Smooth muscle cell (in vitro differentiated cells): Measurements from ENCODE around the gene NFE2L1. TPM values are rescaled to one million over a fixed set of nuclear protein-coding genes. Genes with fewer than 3 reads are reported as not detected.
A peak's percentile ranks its signal among the peaks of the same experiment; 100 is the strongest.

Experiments used
- DNase-seq: peaks from one replicate; lab custom pipeline; 2025; ENCODE audit not compliant: unreplicated experiment; lab: John Stamatoyannopoulos, UW
- H2AFZ ChIP-seq: fragments of 200-600 bp; sonication (generic); 2 replicates; pipeline ENCODE4 v1.6.0; 2016; ENCODE audit warnings: antibody characterized with exemption, low read depth, mild to moderate bottlenecking
- H3F3A ChIP-seq: fragments of 200-600 bp; sonication (generic); 2 replicates; pipeline ENCODE4 v1.6.0; 2017; ENCODE audit warnings: antibody characterized with exemption, low read depth
- H3K27ac ChIP-seq: fragments of 200-600 bp; sonication (generic); 2 replicates; pipeline ENCODE4 v1.5.1; 2016; ENCODE audit warnings: low read depth, mild to moderate bottlenecking
- H3K27me3 ChIP-seq: fragments of 200-600 bp; sonication (generic); 2 replicates; pipeline ENCODE4 v1.6.1; 2016; ENCODE audit warnings: low read depth, mild to moderate bottlenecking
- H3K36me3 ChIP-seq: fragments of 200-600 bp; sonication (generic); 2 replicates; pipeline ENCODE4 v1.5.1; 2016; ENCODE audit warnings: low read depth
- H3K4me1 ChIP-seq: fragments of 200-600 bp; sonication (generic); 2 replicates; pipeline ENCODE4 v1.5.1; 2016; ENCODE audit warnings: low read depth
- H3K4me2 ChIP-seq: fragments of 200-600 bp; sonication (generic); 2 replicates; pipeline ENCODE4 v1.6.0; 2016; ENCODE audit warnings: mild to moderate bottlenecking
- H3K4me3 ChIP-seq: fragments of 200-600 bp; sonication (generic); 2 replicates; pipeline ENCODE4 v1.5.1; 2016; ENCODE audit warnings: mild to moderate bottlenecking
- H3K79me2 ChIP-seq: fragments of 200-600 bp; sonication (generic); 2 replicates; pipeline ENCODE4 v1.6.0; 2016; ENCODE audit warnings: low read depth, mild to moderate bottlenecking
- H3K9ac ChIP-seq: fragments of 200-600 bp; sonication (generic); 2 replicates; pipeline ENCODE4 v1.6.0; 2016; ENCODE audit warnings: low read depth
- H3K9me3 ChIP-seq: fragments of 200-600 bp; sonication (generic); replicated peaks from 2 replicates; pipeline ENCODE4 v1.5.1; 2016; ENCODE audit warnings: low read depth
- H4K20me1 ChIP-seq: fragments of 200-600 bp; sonication (generic); 2 replicates; pipeline ENCODE4 v1.6.0; 2016; ENCODE audit warnings: low read depth
- WGBS: methylation state at CpG from one replicate; pipeline ENCODE4 v1.1.7; 2016; ENCODE audit warnings: low lambda C conversion rate; 5-methylcytosine and 5-hydroxymethylcytosine counted together
- polyA plus RNA-seq: library from polyadenylated mRNA; unstranded; fragments of >200 nt; fragmentation: Nextera tagmentation; extraction: Ambion mirVana; gene quantifications from 2 replicates; pipeline ENCODE4 v1.2.1, GENCODE V29; 2016
- total RNA-seq: library from RNA; depleted of rRNA; stranded (reverse); fragments of >200 nt; gene quantifications from 2 replicates; pipeline ENCODE4 v1.2.3, GENCODE V29; 2014
- TF ChIP-seq, protein P1 (sequence below): fragments of 200-600 bp; sonication (generic); IDR thresholded peaks from 2 replicates; pipeline ENCODE4 v1.5.1; 2017; ENCODE audit warnings: borderline replicate concordance, mild to moderate bottlenecking, antibody characterized with exemption; ENCODE audit not compliant: insufficient read depth, poor library complexity, severe bottlenecking

The NFE2L1 gene
- total and polyA plus RNA-seq, 2 experiments from 2014 or later, result 61.0 to 103 TPM

DNA sequence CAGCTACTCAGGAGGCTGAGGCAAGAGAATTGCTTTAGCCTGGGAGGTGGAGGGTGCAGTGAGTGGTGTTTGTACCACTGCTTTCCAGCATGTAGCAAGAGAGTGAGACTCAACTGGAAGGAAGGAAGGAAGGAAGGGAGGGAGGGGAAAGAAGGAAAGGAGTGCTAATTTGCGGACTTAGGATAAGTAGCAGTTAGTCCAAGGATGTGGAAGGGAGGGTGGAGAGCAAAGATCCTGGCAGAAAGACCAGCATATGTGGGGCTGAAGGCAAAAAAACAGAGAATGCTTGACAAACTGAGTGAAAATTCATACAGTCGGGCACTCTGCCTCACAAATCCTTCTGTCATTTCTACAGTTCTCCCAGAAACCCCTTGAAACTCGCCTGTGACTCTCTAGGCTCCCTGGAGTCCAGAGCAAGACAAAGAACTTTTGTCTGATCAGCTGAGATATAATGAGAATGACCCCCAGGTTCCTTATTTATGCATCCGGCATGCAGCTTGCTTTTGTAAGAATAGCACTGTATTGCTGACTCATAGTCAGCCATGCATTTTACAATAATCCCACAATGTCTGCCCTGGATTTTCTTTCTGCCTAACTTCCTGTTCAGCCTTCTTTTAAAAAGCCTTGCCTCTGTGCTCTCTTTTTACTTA, 45.8 kb upstream of the NFE2L1 start:
- Histone ChIP-seq H3K27ac (peak overlapping the region; percentile 98), H3K79me2 (no peaks in the 10 kb centered on the region), H3K4me2 (peak overlapping the region; percentile 81), H4K20me1 (no peaks in the 10 kb centered on the region), H3K36me3 (no peaks in the 10 kb centered on the region), H3K27me3 (no peaks in the 10 kb centered on the region), H3K4me1 (peaks cover 66% of the 10 kb centered on the region), H2AFZ (peak overlapping the region; percentile 58), H3K4me3 (peak overlapping the region; percentile 12), H3K9ac (peak overlapping the region; percentile 88), H3K9me3 (no peaks in the 10 kb centered on the region), H3F3A (peaks cover 54% of the 10 kb centered on the region)
- 4% methylated on average over 4 of the region's 4 CpGs for WGBS
- TF ChIP-seq, protein P1, sequence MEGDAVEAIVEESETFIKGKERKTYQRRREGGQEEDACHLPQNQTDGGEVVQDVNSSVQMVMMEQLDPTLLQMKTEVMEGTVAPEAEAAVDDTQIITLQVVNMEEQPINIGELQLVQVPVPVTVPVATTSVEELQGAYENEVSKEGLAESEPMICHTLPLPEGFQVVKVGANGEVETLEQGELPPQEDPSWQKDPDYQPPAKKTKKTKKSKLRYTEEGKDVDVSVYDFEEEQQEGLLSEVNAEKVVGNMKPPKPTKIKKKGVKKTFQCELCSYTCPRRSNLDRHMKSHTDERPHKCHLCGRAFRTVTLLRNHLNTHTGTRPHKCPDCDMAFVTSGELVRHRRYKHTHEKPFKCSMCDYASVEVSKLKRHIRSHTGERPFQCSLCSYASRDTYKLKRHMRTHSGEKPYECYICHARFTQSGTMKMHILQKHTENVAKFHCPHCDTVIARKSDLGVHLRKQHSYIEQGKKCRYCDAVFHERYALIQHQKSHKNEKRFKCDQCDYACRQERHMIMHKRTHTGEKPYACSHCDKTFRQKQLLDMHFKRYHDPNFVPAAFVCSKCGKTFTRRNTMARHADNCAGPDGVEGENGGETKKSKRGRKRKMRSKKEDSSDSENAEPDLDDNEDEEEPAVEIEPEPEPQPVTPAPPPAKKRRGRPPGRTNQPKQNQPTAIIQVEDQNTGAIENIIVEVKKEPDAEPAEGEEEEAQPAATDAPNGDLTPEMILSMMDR, result no peak
- DNase-seq, result no peak

DNA sequence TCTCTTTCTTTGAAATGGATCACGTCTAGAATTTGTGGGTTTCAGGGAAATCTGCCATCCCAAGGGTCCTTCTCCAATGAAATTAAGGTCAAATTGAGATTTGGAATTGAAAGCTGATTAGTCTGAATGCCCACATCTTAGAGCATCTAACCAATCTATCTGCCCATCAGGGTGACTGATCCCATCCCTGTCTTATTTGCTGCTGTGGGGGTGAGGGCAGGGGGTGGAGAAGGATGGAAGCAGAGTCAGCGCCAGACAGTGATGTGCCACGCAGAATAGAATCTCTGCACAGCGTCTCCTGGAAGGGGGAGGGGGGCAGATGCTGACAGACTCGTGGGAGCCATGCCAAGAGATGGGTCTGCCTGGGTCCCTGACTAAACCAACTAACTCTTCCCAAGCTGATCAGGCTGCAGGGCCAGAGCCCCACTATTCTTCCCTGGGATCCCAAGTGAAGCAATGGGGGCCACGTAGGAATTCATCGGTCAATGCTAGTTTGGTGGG, 45.2 kb upstream of the NFE2L1 start:
- H2AFZ ChIP-seq, result peak overlapping the region; percentile 58
- H3K79me2 ChIP-seq, result no peaks in the 10 kb centered on the region
- 6% methylated on average over 7 of the region's 7 CpGs for WGBS
- TF ChIP-seq, protein P1, result no peak
- H3K4me2 ChIP-seq, result peak overlapping the region; percentile 81
- H3K36me3 ChIP-seq, result no peaks in the 10 kb centered on the region
- H3K4me1 ChIP-seq, result peaks cover 67% of the 10 kb centered on the region
- no peaks in the 10 kb centered on the region for H3K27me3 ChIP-seq
- no peaks in the 10 kb centered on the region for H3K9me3 ChIP-seq
- H3F3A ChIP-seq, result peaks cover 54% of the 10 kb centered on the region
- DNase-seq, result peak; percentile 67
- H3K27ac ChIP-seq, result peak overlapping the region; percentile 98
- peak overlapping the region; percentile 12 for H3K4me3 ChIP-seq
- H3K9ac ChIP-seq, result peak overlapping the region; percentile 88
- H4K20me1 ChIP-seq, result no peaks in the 10 kb centered on the region

DNA sequence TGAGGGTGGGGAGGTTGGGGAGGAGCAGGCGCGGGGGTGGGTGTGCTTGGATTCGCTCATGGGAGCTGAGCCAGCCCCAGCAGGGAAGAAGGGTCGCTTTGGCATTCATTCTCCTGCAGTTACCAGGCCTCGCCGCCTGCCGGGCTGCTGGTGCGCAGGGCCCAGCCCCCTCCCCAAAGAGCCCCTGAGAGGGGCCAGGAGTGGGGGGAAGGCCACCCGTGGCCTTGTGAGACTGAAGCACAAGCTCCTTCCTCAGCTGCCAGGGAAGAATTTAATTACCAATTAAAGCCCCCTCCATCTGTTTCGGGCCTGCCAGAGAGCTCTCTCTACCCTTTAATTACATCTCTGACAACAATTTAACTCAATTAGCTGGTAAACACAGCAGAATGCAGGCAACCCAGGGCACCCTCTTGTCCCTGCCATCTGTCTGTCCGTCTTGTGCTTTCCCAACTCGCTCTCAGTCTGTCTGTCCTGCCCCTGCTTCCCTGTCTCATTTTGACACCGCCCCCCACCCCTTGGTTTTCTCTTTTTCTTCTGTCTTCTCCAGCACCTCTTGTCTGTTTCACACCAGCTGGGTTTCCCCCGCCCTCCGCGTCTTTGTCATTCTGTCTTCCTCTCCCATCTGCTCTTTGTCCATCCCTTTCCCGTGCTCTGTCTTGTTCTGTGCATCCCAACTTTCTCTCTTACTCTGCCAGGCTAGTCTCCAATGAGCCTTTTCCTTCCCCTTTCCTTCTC, 44.6 kb upstream of the NFE2L1 start:
- peak overlapping the region; percentile 88 for H3K9ac ChIP-seq
- WGBS, result 19% methylated on average over 17 of the region's 17 CpGs
- H3K9me3 ChIP-seq, result no peaks in the 10 kb centered on the region
- H3K27me3 ChIP-seq, result no peaks in the 10 kb centered on the region
- peak; percentile 67 for DNase-seq
- TF ChIP-seq, protein P1, result no peak
- no peaks in the 10 kb centered on the region for H3K79me2 ChIP-seq
- peaks cover 67% of the 10 kb centered on the region for H3K4me1 ChIP-seq
- peak overlapping the region; percentile 33 for H2AFZ ChIP-seq
- H3K4me2 ChIP-seq, result peak overlapping the region; percentile 81
- no peaks in the 10 kb centered on the region for H4K20me1 ChIP-seq
- H3F3A ChIP-seq, result peaks cover 54% of the 10 kb centered on the region
- peak overlapping the region; percentile 98 for H3K27ac ChIP-seq
- peak overlapping the region; percentile 12 for H3K4me3 ChIP-seq
- H3K36me3 ChIP-seq, result no peaks in the 10 kb centered on the region
